ENCODE data around the gene MLEC.

MLEC gene

DNA sequence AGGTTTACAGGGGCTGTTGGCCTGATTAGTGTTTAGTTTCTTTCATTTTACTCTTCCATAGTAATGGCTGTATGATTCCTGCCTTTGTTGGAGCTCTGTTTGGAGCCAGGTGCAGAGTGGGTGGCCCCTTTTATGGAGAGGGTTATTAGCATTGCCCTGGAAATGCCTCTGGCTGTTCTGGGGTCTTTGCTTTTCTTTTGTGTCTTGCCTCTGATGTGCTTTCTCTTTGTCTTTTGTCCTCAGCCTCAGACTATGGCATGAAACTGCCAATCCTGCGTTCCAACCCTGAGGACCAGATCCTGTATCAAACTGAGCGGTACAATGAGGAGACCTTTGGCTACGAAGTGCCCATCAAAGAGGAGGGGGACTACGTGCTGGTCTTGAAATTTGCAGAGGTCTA lies 6.9 kb downstream of the MLEC start:
- DNase-seq (ENCODE audit: low read depth) = no peak

DNA sequence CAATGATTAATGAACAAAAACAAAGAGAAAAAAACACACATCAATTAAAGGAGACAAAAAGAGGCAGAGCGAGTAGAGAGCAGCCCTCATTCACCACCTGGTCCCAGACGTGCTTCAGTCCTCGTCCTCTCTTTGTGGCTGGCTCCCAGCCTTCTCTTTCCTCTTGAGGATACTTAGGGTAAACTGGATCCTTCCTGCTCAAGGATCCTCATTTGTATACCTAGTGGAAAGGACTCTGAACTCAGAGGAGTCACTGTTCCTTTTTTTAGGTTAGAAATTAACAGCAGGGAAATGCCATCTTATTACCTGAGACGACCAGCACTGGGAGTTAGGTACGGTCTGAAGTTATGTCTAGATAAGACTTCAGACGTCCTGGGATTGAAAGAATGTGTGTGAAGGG lies 9.7 kb downstream of the MLEC start:
- no peak for DNase-seq (ENCODE audit: low read depth)

DNA sequence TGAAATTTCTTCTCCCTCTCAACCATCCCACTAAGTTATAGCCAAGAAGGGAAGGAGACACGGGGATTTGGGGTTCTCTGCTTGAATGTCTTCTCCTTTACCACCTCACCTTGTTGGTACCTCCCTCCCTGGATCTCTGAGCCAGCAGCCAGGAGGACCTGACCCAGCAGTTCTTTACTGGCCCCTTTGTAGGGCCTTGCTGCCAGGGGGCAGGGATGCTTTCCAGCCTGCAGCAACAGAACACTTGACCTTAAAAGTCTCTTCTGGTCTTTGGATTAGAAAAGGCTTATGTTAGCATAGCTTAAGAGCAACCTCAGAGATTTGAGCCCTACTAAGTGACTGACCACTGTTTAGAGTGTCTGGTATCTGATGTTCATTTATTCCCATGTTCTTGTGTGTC lies 10.4 kb downstream of the MLEC start:
- no peak for DNase-seq (ENCODE audit: low read depth)

DNA sequence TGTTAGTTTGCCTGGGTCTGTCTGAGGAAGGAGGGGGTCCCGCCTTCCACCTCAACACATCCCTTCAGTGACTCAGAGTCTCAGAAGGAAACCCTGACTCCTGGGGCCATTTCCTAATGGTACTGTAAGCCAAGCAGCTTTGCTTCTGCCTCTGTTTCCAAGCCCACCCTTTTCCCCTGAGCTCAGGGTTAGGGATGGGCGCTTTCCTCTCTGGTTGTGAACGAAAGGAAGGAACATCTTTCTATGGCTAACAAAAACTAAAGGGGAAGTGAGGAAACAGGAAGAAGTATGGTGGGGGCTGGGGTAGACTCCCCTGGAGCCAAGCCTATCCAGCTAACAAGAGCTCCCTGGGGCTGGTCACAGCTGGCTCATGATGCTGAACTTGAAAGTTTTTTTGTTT lies 11.7 kb downstream of the MLEC start:
- no peak for DNase-seq (ENCODE audit: low read depth)

DNA sequence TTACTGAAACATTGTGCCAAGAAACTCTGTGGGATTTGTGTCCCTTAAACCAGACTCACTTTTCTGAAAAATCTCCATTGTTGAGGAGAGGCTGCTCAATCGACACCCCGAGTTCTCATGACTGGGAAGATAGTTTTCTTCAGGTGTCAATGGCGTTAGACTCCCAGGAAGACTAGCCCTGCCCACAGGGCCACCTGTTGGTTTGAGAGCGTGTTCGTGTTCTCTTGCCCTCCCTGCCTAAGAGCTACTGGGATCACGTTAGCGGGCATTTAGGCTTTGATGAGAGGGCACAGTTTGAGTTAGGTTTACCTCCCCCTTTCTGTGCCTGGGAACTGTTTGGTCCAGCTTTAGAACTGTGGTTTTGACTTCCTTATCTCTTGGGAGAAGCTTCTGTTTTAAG lies 12.6 kb downstream of the MLEC start:
- no peak for DNase-seq (ENCODE audit: low read depth)

DNA sequence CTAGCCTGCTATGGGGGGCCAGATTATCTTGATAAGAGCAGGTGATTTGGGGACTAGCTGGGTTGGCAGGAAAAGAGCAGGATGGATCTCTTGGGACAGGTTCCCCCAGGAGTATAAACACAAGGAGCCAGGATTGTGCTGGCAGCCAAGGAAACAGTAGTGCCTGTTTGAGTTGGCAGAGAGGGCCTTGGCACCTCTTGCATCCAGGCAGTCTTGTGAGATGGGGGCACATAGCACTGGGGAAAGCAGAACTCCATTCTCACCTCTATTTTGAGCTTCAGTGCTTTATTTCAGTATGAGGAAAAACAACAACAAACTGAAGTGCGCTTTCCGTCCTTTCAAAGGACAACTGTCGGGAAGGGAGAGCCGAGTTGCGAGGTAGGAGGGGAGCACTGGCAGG lies 13.9 kb downstream of the MLEC start:
- DNase-seq (ENCODE audit: low read depth) = no peak

DNA sequence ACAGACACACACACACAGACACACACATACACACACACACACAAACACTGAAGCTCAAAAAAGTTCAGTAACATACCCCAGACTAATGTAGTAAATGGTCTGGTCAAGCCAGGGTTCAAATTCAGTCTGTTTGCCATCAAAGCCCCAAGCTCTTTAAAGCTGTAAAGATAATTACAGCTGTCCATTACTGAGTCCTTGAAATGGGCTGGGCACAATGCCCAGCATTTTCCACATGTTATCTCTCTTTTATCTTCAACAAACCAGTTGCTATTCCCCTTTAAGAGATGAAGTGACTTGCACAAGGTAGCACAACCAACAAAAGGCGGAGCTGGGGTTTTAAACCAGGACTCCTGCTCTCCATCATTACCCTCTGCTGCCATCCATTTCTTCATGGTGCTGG lies 15.7 kb downstream of the MLEC start:
- DNase-seq (ENCODE audit: low read depth) = no peak

DNA sequence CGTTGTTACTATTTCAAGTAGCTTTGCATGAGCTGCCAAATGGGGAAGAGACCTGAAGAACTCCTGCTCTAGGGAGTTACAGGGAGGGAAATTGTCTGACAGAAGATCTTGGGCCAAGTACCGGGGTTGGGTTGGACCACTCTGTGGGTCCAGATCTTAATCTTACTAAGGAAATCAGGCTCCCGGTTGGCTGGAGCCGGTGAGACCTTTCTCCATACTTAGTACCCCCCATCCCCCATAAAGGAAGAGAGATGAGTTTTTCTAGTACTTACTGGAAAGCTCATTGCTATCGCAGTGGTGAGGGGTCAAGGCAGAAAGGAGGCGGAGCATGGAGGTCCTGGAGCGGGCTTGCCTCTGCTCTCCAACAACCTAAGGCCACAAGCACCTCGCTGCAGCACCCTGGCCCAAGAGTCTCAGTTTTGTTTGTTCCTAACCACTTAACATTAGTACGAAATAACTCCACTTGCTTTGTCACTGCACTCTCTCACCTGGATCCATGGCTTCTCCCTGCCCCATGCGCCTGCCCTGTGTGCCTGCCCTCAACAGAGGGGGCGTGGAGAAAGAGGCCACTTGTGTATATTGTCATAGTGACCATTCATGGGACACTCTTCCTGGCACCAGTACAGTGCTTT lies 16.5 kb downstream of the MLEC start:
- no peak for DNase-seq (ENCODE audit: low read depth)

DNA sequence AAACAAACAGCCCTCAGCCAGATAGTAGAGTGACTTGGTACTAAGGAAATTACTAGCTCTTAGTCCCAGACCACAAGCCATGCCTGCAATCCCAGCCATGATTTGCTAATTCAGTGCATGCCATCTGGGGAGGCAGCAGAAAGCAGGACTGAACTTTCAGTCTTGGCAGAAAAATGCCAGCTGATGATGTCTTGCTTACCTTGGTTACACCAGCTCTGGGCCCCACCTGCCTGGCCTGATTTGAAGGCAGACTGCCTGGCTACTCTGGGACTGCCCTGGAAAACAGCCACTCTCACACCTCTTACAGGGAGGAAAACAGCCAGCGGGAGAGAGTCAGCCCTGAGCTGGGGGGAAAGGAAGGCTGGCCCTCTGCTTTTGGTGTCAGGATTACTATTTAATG lies 18.7 kb downstream of the MLEC start:
- DNase-seq (ENCODE audit: low read depth) = no peak

DNA sequence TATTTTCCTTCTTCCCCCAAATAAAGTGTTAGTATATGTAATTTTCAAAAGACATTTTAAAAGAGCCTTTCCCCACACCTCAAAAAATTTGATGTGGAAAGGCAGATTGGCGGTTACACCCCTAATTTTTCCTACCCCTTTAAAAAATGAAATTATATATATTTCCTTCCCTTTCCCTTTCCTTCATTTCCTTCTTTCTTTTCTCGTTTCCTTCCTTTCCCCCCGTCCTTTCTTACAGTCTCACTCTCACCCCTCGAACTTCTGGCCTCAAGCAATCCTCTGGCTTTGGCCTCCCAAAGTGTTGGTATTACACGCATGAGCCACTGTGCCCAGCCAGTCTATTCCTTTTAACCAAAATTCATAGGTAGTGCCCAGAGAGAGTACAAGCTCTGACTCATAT lies 19.1 kb downstream of the MLEC start:
- DNase-seq (ENCODE audit: low read depth) = no peak

DNA sequence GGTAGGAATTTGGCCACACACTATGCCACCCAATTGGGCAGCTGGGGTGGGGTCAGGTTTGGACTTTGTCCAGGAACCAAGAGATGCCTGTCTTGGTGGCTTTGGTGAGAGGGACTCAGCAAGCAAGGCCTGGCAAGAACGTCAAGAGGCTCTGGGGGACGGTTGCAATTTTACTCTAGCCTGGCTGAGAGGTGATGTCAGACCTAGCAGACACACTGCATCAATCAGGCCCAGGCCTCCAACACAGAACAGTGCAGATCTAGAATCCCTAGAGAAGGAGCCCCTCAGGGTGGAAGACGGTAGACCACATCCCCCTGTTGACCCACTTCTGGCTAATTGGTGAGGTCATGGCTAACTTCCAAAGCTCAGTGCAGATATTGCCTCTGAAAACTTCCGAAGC lies 21.7 kb downstream of the MLEC start:
- DNase-seq (ENCODE audit: low read depth) = no peak

DNA sequence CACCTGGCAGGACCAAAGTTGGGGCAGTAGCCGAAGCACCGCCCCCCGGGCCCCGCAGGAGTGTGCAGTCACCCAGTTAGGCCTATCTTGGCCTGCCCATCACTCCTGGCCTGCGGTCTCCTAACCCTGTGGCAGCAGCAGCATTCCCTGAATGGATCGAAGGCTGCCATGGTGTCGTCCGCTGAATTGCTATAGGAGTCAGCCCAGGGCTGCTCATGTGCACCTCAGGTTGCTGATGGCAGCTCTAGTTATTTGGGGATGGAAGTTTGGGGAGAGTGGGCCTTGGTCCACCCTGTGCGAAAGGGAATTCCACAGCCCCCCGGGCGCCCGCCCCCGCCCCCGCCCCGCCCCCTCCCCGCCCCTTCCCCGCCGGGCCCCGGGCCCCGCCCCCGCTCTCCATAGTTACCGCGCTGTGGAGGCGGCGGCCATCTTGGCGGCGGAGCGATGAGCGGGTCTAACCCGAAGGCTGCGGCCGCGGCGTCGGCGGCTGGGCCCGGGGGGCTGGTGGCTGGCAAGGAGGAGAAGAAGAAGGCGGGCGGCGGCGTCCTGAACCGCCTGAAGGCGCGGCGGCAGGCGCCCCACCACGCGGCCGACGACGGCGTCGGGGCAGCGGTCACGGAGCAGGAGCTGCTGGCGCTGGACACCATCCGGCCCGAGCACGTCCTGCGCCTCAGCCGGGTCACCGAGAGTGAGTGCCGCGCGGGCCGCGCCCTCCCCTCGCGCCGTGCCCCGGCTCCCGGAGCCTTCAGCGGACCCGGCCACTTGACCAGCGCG lies 23.3 kb downstream of the MLEC start, which contains the start of gene UNC119B:
UNC119B (plus strand) TSS at position 428 of the 774 bp plus-strand sequence; CDS start at position 445, 17 bp downstream.
- DNase-seq (ENCODE audit: low read depth) = peak; percentile 56

DNA sequence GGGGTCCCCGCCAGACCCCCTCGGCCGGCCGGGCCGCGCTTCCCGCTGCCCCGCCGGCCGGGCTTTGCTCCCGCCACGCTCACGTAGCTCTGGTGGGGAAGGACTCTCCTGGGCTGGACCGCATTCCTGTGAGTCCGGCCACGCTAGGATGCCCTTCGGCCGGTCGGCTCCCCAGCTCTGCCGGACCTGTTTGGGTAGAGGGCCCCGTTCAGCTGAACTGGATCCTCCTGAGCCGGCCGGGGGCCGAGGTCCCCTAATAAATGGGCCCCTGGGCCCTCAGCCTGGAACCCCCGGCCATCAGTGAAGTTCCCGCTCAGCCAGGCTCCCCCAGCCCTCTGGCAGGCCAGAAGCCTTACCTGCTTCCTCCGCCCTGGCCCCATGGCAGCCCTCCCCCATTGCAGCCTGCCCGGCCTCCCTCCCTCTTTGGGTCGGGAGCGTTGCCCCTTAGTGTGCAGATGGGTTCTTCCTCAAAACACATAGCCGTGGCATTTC lies 23.9 kb downstream of the MLEC start:
- DNase-seq (ENCODE audit: low read depth) = no peak

DNA sequence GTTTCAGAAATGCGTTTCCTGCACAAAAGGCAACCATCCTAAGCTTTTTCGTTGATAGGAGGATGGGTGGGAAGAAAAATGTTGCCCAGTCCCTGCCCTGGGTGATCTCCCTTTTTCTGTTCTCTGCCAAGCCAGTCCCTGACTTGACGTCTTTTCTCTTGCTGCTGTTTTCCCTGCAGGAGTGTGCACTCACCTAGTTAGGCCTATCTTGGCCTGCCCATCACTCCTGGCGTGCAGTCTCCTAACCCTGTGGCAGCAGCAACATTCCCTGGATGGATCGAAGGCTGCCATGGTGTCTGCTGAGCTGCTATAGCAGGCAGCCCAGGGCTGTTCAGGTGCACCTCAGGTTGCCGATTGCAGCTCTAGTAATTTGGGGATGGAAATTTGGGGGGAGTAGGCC lies 24.5 kb downstream of the MLEC start:
- DNase-seq (ENCODE audit: low read depth) = no peak

DNA sequence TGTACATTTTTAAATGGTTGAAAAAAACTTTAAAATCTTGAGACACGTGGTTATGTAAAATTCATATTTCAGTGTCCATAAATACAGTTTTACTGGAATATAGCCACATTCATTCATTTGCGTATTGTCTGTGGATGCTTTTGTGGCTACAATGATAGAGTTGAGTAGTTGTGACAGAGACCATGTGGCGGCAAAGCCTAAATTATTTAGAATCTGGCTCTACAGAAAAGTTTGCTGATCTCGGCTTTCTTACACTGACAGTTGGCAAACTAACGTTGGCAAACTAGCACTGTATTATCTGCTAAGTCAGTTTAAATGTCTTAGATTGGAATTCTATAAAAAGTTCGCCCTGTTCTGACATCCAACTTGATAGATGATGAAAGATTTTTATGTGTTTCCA lies 25.7 kb downstream of the MLEC start:
- DNase-seq (ENCODE audit: low read depth) = no peak

DNA sequence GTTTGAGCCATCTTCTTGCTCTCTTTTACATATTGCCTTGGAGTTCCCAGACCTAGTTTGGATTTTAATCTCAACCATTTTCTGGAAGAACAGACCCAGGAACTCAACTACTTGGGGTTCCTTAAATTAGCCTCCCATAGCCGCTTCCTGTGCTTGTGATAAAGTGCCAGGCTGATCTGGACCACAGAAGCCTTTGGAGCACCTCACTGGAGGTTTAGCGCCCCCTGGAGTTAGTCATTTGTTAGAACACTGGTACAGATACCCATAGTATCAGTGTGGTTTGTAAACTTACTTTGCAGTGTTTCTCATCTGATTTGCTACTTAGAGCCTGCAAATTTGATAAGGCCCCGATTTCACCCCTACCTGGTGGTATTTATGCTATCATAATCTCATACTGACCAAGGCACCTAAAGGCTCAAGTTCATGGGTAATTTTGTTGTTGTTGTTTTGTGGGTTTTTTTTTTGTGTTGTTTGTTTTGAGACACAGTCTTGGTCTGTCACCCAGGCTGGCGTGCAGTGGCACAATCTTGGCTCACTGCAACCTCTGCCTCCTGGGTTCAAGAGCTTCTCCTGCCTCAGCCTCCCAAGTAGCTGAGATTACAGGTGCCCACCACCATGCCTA lies 27.0 kb downstream of the MLEC start:
- peak; percentile 40 for DNase-seq (ENCODE audit: low read depth)

DNA sequence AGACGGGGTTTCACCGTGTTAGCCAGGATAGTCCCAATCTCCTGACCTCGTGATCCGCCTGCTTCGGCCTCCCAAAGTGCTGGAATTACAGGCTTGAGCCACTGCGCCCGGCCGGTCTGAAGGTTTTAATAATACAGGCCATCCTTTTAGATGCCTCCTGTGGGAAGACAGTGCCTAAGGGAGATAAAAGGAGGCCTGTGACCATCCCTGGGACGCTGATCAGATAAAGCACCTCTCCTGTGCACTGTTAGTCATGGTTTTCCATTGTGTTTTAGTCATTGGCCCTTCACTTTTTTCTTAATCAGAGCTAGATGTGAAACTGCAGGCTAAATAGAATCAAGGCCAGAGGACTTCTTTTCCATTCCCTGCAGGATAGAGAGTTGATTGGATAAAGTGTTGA lies 31.1 kb downstream of the MLEC start:
- no peak for DNase-seq (ENCODE audit: low read depth)

DNA sequence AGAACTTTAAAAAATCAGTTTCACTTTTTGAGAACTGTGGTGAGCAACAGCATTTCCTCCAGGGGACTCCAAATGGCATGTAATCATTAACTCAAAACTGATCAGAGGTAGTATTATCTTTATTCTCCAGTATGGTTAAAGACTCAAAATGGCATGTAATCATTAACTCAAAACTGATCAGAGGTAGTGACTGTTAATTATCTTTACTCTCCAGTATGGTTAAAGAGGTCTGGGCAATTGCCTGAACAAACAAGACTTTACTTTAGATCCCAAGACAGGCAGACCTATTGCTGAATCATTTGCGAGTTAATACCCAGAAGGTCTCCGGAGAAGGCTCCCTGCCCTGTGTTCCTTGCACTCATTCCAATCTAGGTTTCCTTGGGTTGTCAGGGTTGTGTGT lies 32.1 kb downstream of the MLEC start:
- DNase-seq (ENCODE audit: low read depth) = no peak

DNA sequence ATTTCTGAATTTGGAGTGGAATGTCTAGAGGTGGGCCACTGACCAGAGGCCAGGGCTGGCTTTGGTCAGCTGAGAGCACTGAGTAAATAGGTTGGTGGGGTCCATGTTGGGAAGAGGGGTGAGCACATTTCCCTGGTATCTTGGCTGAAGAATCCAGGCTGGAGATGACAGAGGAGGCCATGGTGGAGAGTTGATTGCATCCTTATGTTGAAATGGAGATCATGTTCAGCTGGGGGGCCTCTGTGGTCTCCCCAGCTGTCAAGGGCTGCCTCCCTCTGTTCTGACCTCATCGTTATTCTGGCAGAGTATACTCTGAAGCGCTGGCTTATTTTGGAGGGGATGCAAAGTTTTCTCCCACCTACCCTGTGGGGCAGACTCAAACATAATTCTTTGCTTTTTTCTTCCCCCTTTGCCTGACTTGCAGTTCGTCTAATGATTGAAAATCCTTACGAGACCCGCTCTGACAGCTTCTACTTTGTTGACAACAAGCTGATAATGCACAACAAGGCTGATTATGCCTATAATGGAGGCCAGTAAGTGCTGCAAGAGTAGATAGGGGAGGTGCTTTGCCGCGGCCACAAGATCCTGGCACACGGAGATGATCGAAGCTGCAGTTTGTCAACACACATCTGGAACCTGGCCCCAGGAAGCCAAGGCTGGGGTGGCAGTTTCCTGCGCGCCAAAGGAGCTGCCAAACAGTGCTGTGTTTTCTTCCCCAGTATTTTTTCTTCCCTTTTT lies 32.7 kb downstream of the MLEC start:
- no peak for DNase-seq (ENCODE audit: low read depth)

DNA sequence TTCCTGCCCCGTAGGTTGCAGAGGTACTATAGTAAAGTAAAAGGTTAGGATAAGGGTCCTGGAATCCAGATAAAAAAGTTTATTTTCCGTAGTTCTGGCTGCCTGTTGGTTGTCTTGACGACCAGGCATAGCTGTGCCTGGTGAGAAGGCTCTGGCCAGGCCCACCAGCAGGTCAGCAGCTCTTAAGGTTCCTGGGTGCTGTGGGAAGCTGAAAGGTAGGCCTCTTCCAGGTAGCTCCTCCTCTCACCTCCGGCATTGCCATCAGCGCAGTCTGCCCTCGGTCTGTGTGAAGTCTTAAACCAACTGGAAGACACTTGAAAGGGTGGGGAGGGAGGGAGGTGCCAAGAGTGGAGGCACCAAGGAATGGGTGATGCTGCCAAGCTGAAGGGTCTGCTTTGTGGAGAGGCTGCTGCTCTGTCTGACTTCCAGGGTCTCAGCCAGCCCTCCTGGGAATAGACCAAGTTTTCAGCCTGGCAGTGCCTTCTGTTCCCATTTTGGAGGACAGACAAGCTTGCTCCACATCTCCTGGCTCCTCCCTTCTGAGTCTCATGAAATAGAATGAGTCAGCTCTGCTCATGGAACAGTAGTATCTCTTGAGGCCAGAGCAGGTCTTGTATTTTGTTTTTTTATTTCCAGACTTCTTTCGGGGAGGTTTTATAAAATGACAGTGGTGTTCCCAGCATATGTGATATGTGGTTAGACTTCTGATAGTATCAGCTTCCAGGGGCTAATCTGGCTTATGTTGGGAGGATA lies 33.5 kb downstream of the MLEC start:
- no peak for DNase-seq (ENCODE audit: low read depth)

DNA sequence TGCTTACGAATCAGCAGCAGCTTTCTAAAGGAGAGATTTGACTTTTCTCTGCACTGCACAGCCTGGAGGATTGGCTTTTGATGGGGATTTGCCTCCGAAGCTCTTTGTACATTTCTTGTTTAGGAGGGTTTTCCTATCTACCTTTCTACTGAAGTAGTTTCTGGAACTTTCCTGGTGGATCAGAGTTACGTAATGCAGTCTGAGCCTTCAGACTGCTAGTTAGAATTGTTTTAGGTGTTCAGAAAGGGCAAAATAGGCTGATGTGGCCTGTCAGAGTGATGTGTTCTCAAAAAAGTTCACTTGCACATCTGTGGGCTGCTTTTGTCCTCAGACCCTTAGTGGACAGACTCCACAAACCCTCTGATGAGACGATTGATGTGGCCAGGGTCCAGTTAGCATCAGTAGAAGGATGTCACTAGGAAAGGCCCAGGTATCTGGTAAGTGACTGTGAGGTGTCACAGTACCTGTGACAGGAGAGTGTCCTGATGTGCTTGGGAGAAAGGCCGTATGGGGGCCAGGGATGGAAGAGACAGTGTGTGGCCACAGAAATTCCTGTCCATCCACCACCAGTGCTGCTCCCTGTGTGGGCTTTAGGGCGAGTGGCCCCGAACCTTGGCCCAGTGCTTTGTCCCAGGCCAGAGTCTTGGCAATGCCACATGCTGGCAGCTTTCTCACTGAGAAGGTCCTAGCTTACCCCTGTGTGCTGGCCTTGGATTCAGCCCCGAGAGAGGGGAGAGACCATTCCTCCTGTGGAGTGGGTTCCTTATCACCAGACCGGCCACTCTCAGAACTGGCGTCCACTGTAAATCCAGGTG lies 34.2 kb downstream of the MLEC start:
- no peak for DNase-seq (ENCODE audit: low read depth)

Measured in stimulated activated CD8-positive, alpha-beta memory T cell treated with anti-CD3 and anti-CD28 coated beads, Interleukin-7, amount 100 ng/mL, for 24 hours (primary cell).